ENCODE measurements around the gene CABS1.

DNA sequence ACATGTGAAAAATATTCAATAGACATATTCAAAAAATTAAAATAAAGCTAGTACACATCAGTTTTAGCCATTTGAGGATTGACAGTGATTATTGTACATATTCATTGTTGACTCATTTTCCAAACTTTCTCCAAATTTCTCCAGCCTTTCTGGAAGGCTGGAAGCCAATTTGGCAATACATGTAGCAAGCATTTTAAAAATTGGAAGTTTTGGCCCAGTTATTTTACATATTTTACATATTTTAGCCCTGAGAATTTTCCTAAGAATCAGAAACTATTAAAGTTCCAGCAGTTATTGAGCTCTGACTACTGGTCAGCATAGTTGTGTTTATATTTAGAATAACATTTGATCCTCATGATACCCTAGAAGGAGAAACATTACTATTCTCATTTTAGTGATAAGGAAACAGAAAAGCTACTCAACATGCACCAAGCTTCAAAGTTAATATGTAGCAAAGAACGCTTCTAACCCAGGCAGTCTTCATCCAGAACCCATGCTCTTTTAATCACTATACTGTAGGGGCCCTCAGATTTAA, 3.2 kb downstream of the CABS1 start:
- TF ChIP-seq, protein P1, sequence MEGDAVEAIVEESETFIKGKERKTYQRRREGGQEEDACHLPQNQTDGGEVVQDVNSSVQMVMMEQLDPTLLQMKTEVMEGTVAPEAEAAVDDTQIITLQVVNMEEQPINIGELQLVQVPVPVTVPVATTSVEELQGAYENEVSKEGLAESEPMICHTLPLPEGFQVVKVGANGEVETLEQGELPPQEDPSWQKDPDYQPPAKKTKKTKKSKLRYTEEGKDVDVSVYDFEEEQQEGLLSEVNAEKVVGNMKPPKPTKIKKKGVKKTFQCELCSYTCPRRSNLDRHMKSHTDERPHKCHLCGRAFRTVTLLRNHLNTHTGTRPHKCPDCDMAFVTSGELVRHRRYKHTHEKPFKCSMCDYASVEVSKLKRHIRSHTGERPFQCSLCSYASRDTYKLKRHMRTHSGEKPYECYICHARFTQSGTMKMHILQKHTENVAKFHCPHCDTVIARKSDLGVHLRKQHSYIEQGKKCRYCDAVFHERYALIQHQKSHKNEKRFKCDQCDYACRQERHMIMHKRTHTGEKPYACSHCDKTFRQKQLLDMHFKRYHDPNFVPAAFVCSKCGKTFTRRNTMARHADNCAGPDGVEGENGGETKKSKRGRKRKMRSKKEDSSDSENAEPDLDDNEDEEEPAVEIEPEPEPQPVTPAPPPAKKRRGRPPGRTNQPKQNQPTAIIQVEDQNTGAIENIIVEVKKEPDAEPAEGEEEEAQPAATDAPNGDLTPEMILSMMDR (optimal IDR thresholded peaks at IDR 0.05 in 1 of 3, IDR thresholded peaks at IDR 0.05 in 1 of 3, conservative IDR thresholded peaks at IDR 0.05 in 1 of 3; ENCODE audit: extremely low read depth in 1 of 3, insufficient read depth in 2 of 3, low read length in 3 of 3) = no peak
- TF ChIP-seq EZH2 (IDR thresholded peaks at IDR 0.05; ENCODE audit: low read length) = no peak
